Calu3 (cell line): ENCODE data around the gene TUBA3C. TPM values are rescaled to one million over a fixed set of nuclear protein-coding genes. Genes with fewer than 3 reads are reported as not detected.

ENCODE experiments used
- BruUV-seq: library from RNA; stranded (reverse); fragments of 400-500 nt; replicated peaks from 2 replicates; lab custom pipeline; 2021; lab: Mats Ljungman, UMichigan
- CTCF ChIA-PET: fragments of 300-600 bp; sonication (Branson Sonifier 250); formaldehyde crosslinking; loops from one replicate; lab custom pipeline; 2022; ENCODE audit warnings: antibody characterized with exemption; lab: Charles Lee
- DNase-seq: peaks from one replicate; pipeline ENCODE4 v3.0.0; 2022
- H3K27ac Mint-ChIP-seq: one replicate; pipeline ENCODE4 v1.8.0; 2022; ENCODE audit warnings: mixed read lengths; ENCODE audit not compliant: unreplicated experiment
- H3K27me3 Mint-ChIP-seq: one replicate; pipeline ENCODE4 v1.8.0; 2022; ENCODE audit warnings: mixed read lengths; ENCODE audit not compliant: unreplicated experiment
- H3K36me3 Mint-ChIP-seq: one replicate; pipeline ENCODE4 v1.8.0; 2022; ENCODE audit warnings: mild to moderate bottlenecking, moderate library complexity, mixed read lengths; ENCODE audit not compliant: insufficient read depth, unreplicated experiment
- H3K4me1 Mint-ChIP-seq: one replicate; pipeline ENCODE4 v1.8.0; 2022; ENCODE audit warnings: mild to moderate bottlenecking, low read depth, mixed read lengths; ENCODE audit not compliant: unreplicated experiment
- H3K4me3 Mint-ChIP-seq: one replicate; pipeline ENCODE4 v1.8.0; 2022; ENCODE audit warnings: mild to moderate bottlenecking, low read depth, moderate library complexity, mixed read lengths; ENCODE audit not compliant: unreplicated experiment
- H3K9me3 Mint-ChIP-seq: one replicate; pipeline ENCODE4 v1.8.0; 2022; ENCODE audit warnings: low read depth, mixed read lengths; ENCODE audit not compliant: unreplicated experiment
- CTCF ChIP-seq: fragments of 200-600 bp; IDR thresholded peaks from one replicate; pipeline ENCODE4 v1.8.0; 2022; ENCODE audit warnings: antibody characterized with exemption; ENCODE audit not compliant: unreplicated experiment
- intact Hi-C: fragments of 100-400 bp; cut with micrococcal nuclease; formaldehyde crosslinking; loops from one replicate; pipeline ENCODE4 v1.10.0; 2022; ENCODE audit not compliant: unreplicated experiment
- total RNA-seq: library from RNA; stranded (reverse); gene quantifications from 2 replicates; pipeline ENCODE4 v1.2.3, GENCODE V29; 2022

The TUBA3C gene
- total RNA-seq, 1 experiment from 2014 or later: not detected

- H3K4me3 Mint-ChIP-seq: no peak overlapping the region
- no peaks in the 10 kb centered on the region for H3K36me3 Mint-ChIP-seq
- no peaks in the 10 kb centered on the region for H3K27me3 Mint-ChIP-seq
- BruUV-seq: no TSS peak
- H3K27ac Mint-ChIP-seq: no peak overlapping the region
- intact Hi-C loops: no loop called here
- CTCF ChIA-PET: no interaction called here
- H3K9me3 Mint-ChIP-seq: no peaks in the 10 kb centered on the region
- no peak for DNase-seq
- no peaks in the 10 kb centered on the region for H3K4me1 Mint-ChIP-seq
- TF ChIP-seq CTCF: no peak
Observed at GRCh38 chr13:19169991-19170390, 11.6 kb downstream of the TUBA3C start.

DNA sequence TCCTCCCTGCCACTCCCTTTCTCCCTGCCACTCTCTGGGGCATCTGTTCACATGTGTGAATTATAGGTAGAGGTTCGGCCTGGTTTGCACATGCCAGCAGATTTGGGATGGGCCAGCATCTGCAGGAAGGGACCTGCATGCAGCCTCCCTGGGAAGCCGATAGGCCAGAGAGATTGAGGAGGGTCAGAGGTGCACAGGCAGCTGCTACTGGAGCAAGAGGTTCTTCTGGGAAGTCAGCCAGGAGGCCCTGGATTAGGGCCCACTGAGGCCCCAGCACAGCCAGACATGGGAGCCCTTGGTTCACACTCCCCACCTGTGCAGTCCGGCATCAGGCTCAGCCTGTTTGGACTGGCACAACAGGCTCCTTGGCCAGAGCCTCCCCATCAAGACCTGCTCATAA lies 12.1 kb downstream of the TUBA3C start:
- TF ChIP-seq CTCF: no peak
- Mint-ChIP-seq H3K27me3 (no peaks in the 10 kb centered on the region), H3K4me1 (no peaks in the 10 kb centered on the region), H3K4me3 (no peak overlapping the region), H3K9me3 (no peaks in the 10 kb centered on the region), H3K36me3 (no peaks in the 10 kb centered on the region), H3K27ac (no peak overlapping the region)
- CTCF ChIA-PET: no interaction called here
- BruUV-seq: no TSS peak
- DNase-seq: no peak
- intact Hi-C loops: no loop called here

DNA sequence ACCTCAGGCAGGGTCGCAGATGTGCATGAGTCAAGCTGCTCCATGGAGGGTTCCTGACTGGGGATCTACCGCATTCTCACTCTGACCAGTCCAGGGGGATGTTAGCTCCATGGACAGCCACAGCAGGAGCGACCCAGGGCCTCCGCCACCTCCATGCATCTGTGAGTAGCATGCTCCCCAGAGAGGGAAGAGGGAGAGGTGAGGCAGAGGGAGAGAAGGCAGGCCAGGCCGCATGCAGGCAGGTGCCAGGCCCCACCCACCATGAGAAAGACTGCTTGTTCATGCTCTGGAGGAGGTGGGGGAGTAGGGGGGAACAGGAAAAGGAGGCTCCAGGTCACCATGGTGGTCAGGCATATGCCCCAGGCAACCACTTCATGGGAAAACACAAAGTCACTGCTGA lies 20.3 kb downstream of the TUBA3C start:
- Mint-ChIP-seq H3K27ac (no peak overlapping the region), H3K27me3 (no peaks in the 10 kb centered on the region), H3K36me3 (no peaks in the 10 kb centered on the region), H3K9me3 (peaks cover 3% of the 10 kb centered on the region), H3K4me3 (no peak overlapping the region), H3K4me1 (no peaks in the 10 kb centered on the region)
- no peak for TF ChIP-seq CTCF
- CTCF ChIA-PET: no interaction called here
- intact Hi-C loops: no loop called here
- no peak for DNase-seq
- BruUV-seq: no TSS peak

DNA sequence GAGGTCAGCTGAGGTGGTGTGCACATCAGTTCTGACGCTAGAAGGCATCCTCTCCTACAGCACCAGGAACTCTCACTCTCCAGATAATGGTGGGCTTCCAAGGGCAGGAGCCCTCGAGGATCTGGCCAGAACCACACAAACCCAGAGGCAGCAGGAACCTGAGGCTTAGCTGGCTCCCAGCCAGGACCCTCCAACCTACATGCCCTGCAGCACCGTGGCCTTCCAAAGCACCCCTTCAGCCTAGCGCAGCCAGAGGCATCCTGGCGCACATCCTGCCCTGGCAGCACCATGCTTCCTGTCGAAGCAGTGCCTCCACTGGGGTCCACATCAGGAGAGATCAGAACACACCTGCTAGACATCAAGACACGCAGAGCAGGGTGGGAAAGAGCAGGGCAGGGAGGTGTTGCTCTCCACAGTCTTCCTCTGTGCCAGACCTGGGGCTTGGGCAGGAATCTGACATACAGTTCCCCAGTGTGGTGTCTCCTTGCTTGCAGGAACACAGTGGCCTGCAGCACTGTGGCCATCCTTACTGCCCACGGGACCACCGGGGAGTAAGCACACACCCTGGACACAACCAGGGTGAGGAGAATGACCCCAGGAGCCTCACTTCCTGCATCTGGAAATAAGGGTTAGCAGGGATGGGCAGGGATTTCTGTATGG lies 21.7 kb downstream of the TUBA3C start:
- no peak for TF ChIP-seq CTCF
- H3K36me3 Mint-ChIP-seq: no peaks in the 10 kb centered on the region
- DNase-seq: no peak
- CTCF ChIA-PET: no interaction called here
- peaks cover 3% of the 10 kb centered on the region for H3K9me3 Mint-ChIP-seq
- BruUV-seq: no TSS peak
- no peak overlapping the region for H3K27ac Mint-ChIP-seq
- H3K4me1 Mint-ChIP-seq: no peaks in the 10 kb centered on the region
- no peak overlapping the region for H3K4me3 Mint-ChIP-seq
- intact Hi-C loops: no loop called here
- no peaks in the 10 kb centered on the region for H3K27me3 Mint-ChIP-seq
